RWPE1 (cell line): Measurements from ENCODE around the gene ZNF408.

Experiments
- CTCF ChIA-PET: fragments of 350-600 bp; sonication (Branson Sonifier 250); formaldehyde crosslinking; extraction: SDS; loops from one replicate; lab custom pipeline; 2021; lab: Yijun Ruan, JAX
- POLR2A ChIA-PET: fragments of 400-600 bp; formaldehyde crosslinking; extraction: SDS; loops from one replicate; lab custom pipeline; 2020; ENCODE audit warnings: antibody characterized with exemption; ENCODE audit not compliant: low non-redundant PET; lab: Yijun Ruan, JAX
- DNase-seq: peaks from one replicate; pipeline ENCODE4 v3.0.0; 2012; ENCODE audit warnings: low spot score
- H3K27ac ChIP-seq: fragments of 450-650 bp; 2 replicates; pipeline ENCODE4 v1.5.1; 2017
- TF ChIP-seq, protein P1 (sequence below): fragments of 450-650 bp; conservative IDR thresholded peaks from 2 replicates; pipeline ENCODE4 v1.5.1; 2017; ENCODE audit warnings: low read depth, mild to moderate bottlenecking

The ZNF408 gene

DNA sequence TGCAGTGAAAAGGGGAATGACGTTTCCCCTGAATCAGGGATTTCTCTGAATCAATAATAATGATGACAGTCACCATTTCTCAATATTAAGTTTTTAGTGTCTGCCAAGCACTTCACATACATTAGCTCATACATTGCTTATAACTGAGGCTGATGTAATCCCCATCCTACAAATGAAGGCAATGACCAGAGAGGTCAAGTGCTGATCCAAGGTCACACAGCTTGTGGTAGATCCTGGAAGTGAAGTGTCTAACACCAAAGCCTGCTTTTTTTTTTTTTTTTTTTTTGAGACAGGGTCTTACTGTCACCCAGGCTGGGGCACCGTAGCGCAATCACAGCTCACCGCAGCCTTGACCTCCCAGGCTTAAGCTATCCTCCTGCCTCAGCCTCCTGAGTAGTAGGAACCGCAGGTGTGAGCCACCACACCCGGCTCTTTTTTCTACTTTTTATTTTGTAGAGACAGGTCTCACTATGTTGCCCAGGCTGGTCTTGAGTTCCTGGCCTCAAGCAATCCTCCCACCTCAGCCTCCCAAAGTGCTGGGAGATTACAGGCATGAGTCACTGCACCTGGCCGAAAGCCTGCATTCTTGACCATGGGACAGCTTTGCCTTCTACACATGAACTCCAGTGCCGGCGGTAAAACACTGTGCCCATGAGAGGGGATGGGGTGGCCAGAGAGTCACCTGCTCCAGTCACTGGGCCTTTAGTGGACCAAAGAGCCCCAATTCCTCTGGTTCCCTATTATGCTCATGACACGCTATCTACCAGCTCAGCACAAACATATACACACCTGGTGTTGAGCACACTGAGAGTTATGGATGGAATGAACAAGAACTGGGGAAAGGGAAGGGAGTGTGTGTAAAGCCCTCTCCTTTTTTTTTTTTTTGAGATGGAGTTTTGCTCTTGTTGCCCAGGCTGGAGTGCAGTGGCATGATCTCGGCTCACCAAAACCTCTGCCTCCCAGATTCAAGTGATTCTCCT lies 17.8 kb upstream of the ZNF408 start:
- H3K27ac ChIP-seq, result peak overlapping the region; percentile 65
- TF ChIP-seq, protein P1, sequence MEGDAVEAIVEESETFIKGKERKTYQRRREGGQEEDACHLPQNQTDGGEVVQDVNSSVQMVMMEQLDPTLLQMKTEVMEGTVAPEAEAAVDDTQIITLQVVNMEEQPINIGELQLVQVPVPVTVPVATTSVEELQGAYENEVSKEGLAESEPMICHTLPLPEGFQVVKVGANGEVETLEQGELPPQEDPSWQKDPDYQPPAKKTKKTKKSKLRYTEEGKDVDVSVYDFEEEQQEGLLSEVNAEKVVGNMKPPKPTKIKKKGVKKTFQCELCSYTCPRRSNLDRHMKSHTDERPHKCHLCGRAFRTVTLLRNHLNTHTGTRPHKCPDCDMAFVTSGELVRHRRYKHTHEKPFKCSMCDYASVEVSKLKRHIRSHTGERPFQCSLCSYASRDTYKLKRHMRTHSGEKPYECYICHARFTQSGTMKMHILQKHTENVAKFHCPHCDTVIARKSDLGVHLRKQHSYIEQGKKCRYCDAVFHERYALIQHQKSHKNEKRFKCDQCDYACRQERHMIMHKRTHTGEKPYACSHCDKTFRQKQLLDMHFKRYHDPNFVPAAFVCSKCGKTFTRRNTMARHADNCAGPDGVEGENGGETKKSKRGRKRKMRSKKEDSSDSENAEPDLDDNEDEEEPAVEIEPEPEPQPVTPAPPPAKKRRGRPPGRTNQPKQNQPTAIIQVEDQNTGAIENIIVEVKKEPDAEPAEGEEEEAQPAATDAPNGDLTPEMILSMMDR, result no peak
- CTCF ChIA-PET, result interaction anchor here (0.6 kb wide), 2 partner anchors 19 to 1104 kb away, joined by 3 to 5 read pairs; no protein-coding TSS in a partner anchor
- POLR2A ChIA-PET, result interaction anchor here (1.6 kb wide), 1 partner anchor 18 kb away, joined by 6 read pairs; the partner anchor contains the start of genes ARHGAP1 and ZNF408
- DNase-seq, result no peak

DNA sequence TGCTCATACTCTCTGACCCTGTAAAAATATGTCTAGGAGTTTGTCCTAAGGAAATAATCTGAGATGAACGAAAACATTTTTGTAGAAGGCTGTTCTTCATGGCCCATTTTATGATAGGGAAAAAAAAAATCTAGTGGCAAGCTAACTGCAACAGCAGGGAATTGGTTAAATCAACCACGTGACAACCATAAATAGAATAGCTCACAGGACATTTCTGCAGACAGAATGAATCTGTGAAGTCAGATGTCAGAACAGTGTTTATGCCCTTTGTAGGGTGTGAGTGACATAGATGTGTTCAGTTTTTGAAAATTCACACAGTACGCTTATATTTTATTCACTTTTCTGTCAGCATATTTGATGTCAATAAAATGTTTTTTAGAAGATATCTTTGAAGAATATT lies 16.5 kb upstream of the ZNF408 start:
- ChIA-PET CTCF (no interaction called here), POLR2A (no interaction called here)
- H3K27ac ChIP-seq, result no peak overlapping the region
- TF ChIP-seq, protein P1, result no peak
- DNase-seq, result no peak

DNA sequence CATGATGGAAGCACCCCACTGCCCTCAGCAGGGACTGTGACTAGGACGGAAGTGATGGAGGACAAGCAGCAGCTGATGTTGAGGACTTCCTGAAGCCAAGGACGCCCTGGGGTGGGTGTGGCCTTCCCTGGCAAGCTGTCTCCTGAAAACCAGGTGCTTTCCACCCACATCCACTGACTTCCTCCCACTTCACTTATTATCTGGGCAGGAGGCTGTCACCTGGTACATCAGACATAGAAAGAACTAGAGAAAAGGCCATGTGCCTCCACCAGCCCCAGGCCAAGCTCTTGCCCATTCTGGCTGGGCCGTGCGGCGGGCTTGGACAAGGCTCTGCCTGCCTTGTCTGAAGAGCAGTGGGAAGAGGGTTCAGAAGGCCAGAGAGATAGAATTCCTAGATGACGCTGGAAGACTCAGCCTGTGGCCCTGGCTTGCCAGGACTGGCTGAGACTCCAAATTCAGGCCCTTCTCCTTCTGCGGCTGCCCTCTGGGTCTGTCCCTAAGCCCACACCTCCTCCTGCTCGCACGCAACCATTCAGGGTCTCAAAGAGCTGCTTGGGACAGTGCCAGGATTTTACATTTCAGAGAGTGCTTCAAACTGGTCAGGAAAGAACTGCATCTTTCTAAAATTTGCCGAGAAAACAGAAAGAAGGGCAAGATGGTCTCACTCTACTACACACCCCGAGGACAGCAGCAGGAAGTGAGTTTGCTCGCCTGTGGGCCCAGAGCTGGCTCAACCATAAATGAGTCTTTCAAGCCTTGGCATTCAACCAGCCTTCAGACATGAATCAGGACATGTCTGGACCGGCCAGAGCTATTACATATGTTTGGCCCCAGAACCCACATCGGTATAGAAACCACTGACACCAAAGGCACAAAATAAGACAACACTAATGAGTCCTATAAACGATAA lies 13.7 kb upstream of the ZNF408 start:
- ChIA-PET CTCF (interaction anchor here (0.6 kb wide), 1 partner anchor 190 kb away, joined by 4 read pairs; no protein-coding TSS in a partner anchor), POLR2A (interaction anchor here (1.5 to 2.4 kb wide), 2 partner anchors 11 to 14 kb away, joined by 4 to 28 read pairs; partner anchors contain the start of genes ARHGAP1 and ZNF408)
- peak overlapping the region; percentile 99 for H3K27ac ChIP-seq
- TF ChIP-seq, protein P1, result no peak
- DNase-seq, result peak; percentile 84

DNA sequence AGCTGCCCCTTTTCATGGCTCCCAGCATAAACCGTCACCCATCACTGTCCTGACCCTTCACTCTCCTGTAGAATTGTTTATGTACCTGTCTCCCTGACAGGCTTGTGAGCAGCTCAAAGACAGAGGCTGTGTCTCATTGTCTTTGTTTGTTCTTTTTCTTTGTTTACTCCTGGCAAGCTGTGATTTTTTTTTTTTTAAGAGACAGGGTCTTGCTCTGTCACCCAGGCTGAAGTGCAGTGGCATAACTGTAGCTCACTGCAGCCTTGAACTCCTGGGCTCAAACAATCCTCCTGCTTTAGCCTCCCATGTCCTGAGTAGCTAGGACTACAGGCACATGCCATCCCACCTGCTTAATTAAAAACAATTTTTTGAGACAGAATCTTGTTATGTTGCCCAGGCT lies 10.1 kb upstream of the ZNF408 start:
- peak overlapping the region; percentile 51 for H3K27ac ChIP-seq
- POLR2A ChIA-PET, result no interaction called here
- CTCF ChIA-PET, result no interaction called here
- no peak for DNase-seq
- TF ChIP-seq, protein P1, result no peak

DNA sequence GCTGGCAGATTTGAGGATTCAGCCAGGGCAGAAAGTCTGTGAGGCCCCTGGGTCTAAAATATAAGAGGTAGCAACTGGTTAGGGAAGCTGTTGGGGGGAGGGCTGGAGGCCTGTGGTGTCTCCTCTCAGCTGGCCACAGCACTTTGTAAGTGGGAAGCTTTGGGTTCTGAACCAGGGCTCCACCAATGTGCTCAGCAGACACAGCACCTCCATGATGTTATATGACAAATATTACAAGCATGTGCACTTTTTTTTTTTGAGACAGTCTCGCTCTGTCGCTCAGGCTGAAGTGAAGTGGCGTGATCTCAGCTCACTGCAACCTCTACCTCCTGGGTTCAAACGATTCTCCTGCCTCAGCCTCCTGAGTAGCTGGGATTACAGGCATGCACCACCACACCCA lies 8.4 kb upstream of the ZNF408 start:
- TF ChIP-seq, protein P1, result no peak
- CTCF ChIA-PET, result interaction anchor here (1.0 kb wide), 1 partner anchor 14 kb away, joined by 3 read pairs; no protein-coding TSS in a partner anchor
- peak overlapping the region; percentile 49 for H3K27ac ChIP-seq
- DNase-seq, result no peak
- POLR2A ChIA-PET, result no interaction called here

DNA sequence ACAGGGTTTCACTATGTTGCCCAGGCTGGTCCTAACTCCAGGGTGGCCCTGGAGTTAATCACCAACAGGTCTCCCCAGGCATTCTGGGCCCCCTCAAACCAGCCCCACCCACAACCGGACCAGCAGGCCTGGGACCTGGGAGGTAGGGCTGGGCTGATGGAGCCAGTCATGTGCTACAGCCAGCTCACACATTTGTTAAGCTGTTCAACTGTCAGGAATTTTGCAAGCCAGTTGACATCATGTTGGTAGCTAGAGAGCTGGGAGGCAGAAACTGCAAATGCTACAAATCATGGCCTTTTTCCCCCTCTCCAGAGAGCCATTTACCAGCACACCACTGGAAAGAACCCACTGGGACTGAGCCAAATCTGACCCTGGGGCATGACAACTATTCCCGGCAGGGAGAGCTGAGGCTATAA lies 7.2 kb upstream of the ZNF408 start:
- peak overlapping the region; percentile 54 for H3K27ac ChIP-seq
- TF ChIP-seq, protein P1, result no peak
- POLR2A ChIA-PET, result interaction anchor here (0.6 to 0.7 kb wide), 2 partner anchors 8 to 1250 kb away, joined by 3 read pairs; no protein-coding TSS in a partner anchor
- CTCF ChIA-PET, result interaction anchor here (0.5 to 0.6 kb wide), 2 partner anchors 24 to 333 kb away, joined by 4 read pairs; no protein-coding TSS in a partner anchor
- DNase-seq, result no peak
